NCI-H2171 treated with DMSO at 0.1 percent for 48 hours (cell line): Measurements from ENCODE around the gene TMTC3.
"Not testable (repeated sequence)": the region's sequence is repeated elsewhere in the genome, so short reads cannot be mapped to it uniquely, and the experiment has no call there.

Experiments used
- DNase-seq: peaks from one replicate; lab custom pipeline; 2025; lab: John Stamatoyannopoulos, UW

The TMTC3 gene

DNA sequence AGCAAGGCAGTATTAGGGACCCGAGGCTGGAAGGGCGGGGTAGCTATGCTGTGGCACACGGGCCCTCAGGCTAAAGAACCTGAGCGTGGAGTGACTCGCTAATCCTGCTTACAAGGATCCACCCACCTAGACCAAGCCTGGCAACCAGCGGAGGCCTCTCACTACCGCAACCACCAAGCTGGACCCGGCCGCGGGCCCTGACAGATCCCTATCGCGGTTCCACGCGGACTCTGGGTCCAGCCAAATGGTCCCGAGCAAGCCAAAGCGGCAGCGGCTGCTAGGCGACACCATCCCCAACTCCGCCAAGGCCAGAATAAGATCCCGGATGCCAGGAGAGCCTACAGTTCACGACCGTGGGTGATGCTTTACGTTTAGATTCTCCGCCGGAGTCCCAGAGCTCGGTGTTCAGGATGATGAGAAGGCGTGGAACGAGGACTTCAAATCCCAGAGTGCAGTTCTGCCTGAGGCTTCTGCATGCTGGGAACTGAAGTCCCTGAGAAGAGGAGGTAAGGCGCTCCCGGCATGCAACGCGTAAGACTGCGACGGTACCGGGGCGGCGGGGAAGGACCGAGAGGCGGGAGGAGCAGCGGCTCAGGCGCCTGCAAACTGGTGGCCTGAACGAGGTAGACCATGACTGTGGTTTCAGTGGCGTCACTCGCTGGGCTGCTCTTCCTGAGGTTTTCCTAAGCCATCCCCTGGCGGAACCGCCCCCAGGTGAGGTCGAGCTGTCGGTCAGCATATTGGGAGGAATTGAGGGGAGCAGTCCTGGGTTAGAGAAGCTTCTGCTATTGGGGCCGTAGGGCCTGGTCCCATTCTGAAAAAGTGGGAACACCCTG is at the start of gene TMTC3, which contains the start of gene CEP290:
Gene TMTC3, plus strand, starts transcription at position 534 of the 836 bp plus-strand sequence. CDS start 6,009 bp downstream, outside the sequence.
Gene CEP290, minus strand, starts transcription at position 315 of the 836 bp plus-strand sequence. CDS start 781 bp downstream, outside the sequence.
- DNase-seq: peak; percentile 100

DNA sequence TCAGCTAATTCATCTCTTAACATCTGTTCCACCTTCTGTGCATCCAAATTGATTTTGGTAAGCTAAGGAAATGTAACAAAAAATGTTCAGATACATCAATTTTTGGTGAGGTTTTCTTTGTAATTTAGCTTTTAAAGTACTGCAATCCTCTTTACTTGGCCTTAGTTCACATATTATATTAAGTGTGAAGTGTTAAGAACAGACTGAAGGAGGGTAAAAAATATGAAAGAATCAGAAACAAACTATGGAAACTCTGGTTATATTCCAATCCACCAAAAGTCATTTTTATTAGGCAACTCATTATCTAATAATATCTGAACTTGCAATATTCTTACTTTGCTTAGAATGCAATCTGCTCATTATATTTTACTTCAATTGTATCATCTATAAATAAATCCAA is 49.3 kb upstream of the TMTC3 start:
- peak; percentile 64 for DNase-seq

DNA sequence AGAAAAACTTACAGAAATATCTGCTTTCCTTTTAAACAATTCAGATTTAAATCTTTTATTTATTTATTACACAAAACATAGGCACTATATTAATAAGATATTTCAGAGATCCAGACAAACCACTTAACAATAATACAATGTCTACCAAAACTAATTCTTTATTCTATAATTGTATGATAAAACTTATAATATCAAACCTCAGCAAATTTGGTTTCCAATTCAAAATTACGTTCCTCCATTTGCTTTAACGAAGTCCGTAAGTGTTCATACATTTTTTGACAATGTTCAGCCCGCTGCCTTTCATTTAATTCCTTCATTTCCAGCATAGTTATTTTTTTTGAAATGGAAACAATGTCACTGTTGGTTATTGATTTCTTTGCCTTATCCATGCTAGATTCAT is 48.5 kb upstream of the TMTC3 start:
- DNase-seq: no peak

DNA sequence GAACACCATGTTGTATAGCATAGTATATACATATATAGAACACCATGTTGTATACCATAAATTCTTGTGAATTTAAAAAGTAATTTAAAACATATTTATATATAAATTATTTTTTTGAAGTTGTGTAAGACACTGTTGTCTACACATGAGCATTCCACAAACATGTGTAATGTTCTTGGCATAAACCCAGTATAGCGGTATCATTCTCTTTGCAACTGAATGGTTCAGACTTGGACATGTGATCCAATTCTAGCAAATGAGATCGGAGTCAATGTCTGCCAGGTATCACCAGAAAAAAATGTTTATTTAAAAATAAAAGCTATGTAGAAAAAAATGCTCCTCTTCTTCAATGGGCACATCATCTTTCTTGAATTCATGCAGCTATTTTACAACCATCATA is 34.1 kb upstream of the TMTC3 start:
- DNase-seq: no peak

DNA sequence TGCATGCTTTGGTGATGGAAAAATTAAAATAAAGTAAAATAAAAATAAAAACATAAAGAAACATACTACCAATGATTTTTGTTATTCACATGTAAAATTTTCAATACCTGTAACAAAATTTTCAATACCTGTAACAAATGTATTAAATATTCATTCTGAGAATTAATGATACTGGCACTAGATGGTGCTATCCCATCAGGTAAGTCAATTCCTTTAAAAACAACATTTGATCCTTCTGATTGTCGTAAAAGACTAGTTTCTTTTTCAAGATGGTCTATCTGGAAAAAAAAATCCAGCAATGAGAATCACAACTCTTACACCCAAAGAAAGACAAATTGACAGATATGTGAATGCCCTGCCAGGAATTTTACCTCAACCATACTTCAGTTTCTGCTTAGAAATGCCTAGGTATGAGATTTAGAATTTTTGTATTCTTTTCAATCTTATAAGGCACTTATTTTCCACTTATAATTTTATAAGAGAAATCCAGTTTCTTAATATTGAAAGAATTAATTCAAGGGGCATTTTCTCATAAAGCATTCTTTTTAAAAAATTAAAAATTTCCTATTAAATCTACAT is 30.9 kb upstream of the TMTC3 start:
- peak; percentile 41 for DNase-seq

DNA sequence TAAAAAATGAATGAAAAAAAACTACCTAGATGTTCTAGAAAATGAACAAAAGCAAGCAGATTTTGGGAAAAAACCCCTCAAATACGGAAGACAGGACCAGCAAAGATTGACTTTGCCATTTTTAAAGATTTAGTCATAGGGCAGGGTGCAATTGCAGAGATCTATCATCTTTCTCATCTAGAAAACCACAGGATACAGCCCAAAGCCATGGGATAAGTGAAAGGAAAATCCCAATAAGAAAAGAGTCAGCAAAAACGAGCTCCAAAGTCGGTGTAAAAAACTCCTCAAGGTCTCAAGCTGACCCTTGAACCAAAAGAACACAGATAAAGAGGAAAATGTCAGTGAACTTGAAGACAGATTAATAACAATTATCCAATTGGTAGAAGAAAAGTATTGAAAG is 28.2 kb upstream of the TMTC3 start:
- DNase-seq: no peak

DNA sequence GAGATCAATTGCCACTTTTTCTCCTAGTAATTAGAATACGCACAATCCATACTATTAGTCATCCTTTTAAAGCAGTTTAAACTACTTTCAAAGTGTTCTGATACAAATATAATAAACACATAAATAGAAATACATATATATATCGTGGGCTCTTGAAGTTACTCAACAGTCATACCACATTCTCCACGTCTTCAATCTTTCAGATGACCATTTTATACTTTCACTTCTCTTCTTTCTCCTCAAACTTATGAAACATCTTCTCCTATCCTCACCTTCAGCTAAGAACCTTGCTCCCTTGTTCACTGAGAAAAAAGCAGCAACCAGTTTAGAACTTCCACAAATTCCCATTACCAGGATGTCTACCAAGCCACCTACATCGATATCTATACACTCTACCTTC is 19.4 kb upstream of the TMTC3 start:
- DNase-seq: no peak

DNA sequence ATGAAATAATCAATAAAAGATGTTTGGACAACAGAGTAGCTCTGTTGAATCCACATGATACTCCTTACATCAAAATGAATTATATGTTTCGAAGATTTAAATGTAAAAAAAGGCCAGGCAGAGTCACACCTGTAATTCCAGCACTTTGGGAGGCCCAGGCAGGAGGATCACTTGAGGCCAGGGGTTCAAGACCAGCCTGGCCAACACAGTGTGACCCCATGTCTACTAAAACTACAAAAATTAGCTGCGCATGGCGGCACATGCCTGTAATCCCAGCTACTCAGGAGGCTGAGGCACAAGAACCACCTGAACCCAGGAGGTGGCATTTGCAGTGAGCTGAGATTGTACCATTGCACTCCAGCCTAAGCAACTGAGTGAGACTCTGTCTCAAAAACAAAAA is 15.0 kb upstream of the TMTC3 start:
- no peak for DNase-seq

DNA sequence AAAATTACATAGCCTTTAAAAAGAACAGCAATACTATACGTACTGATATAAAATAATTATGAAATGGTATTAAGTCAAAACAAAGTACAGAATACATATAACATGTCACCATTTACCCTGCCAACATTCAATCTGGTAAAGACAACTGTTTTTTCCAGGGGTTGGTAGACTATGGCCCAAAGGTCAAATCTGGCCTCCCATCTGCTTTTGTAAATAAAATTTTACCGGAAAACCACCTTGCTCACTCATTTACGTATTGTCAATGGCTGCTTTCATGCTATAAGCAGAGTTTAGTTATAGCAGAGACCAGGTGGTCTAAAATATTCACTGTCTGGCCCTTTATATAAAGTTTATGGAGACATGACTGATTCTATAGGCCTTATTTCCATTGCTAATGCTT is 14.3 kb upstream of the TMTC3 start:
- DNase-seq: no peak

DNA sequence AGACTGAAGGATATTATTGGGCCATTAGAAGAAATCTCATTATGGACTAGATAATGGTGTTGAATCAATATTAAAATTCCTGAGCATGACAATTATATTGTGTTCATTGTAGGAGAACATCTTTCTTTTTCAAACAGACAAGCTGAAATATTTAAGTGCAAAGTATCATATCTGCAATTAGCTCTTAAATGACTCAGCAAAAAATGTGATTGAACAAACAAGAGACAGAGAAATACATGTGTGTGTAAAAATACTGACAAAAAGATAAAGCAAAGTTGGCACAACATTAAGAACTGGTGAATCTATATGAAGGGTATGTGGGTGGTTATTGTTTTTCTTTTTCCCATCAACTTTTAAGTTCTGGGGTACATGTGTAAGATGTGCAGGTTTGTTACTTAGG is 9.7 kb upstream of the TMTC3 start:
- no peak for DNase-seq

DNA sequence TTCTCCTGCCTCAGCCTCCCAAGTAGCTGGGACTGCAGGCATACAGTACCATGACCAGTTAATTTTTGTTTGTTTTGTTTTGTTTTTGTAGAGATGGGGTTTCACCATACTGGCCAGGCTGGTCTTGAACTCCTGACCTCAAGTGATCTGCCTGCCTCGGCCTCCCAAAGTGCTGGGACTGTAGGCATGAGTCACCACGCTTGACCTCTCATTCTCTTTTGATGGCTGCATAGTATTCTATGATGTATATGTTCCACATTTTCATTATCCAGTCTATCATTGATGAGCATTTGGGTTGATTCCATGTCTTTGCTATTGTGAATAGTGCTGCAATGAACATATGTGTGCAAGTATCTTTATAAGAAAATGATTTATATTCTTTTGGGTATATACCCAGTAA is 8.9 kb upstream of the TMTC3 start:
- DNase-seq: not testable (repeated sequence)

DNA sequence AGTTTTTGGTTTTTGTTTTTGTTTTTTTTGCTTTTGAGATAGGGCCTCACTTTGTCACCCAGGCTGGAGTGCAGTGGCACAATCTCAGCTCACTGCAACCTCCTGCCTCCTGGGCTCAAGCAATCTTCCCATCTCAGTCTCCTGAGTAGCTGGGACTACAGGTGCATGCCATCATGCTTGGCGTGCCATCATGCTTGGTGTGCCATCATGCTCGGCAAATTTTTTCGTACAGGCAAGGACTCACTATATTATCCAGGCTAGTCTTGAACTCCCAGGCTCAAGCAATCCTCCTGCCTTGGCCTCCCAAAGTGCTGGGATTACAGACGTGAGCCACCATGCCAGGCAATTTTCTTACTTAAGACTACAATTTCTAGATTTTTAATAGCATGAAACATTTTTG is 2.4 kb upstream of the TMTC3 start:
- not testable (repeated sequence) for DNase-seq

DNA sequence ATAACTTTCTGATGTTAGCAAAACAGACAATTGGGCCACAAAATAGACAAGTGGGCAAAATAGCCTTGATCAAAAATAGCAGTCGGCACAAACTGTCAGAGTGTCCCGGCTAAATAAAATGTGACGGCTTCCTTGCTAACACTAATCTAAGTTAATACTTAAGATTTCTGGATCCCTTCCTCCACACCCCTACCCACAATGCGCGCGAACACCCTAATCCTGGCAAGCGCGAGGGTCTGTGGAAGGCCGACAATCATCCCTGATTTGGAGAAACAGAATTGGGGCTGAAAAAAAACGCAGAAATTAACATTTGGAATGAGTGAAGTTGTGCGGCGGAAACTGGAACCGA is 708 bp upstream of the TMTC3 start:
- no peak for DNase-seq

DNA sequence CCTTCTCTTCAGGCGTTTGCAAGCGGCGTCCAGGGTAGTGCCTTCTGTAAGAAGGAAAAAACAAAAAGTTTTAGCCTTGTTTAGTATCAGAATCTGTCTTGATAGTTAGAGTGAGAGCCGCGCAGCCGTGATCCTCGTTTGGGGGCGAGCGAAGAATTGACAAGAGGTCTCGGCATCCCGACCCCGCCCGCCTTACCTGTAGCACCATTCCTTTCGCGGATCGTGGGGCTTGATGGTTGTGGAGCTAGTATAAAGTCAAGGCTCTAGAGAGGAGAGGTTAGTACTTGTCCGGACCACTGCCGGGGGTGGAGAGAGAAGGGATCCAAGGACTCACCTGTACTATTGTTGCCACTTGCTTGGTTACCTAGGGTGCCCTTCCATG is 494 bp downstream of the TMTC3 start:
- DNase-seq: peak; percentile 58

DNA sequence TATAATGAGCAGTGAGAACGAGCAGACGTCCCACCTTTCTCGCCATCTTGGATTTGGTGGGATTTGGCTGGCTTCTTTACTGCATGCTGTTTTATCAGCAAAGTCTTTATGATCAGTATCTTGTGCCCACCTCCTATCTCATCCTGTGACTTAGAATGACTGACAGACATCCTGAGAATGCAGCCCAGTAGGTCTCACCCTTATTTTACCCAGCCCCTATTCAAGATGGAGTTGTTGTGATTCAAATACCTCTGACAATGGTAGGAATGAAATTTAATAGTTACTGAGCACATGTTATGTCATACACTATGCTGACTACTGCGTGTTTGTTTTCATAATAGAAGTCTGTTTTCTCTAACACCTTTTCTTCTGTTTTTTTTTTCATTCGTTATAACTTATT is 1.9 kb downstream of the TMTC3 start:
- DNase-seq: no peak

DNA sequence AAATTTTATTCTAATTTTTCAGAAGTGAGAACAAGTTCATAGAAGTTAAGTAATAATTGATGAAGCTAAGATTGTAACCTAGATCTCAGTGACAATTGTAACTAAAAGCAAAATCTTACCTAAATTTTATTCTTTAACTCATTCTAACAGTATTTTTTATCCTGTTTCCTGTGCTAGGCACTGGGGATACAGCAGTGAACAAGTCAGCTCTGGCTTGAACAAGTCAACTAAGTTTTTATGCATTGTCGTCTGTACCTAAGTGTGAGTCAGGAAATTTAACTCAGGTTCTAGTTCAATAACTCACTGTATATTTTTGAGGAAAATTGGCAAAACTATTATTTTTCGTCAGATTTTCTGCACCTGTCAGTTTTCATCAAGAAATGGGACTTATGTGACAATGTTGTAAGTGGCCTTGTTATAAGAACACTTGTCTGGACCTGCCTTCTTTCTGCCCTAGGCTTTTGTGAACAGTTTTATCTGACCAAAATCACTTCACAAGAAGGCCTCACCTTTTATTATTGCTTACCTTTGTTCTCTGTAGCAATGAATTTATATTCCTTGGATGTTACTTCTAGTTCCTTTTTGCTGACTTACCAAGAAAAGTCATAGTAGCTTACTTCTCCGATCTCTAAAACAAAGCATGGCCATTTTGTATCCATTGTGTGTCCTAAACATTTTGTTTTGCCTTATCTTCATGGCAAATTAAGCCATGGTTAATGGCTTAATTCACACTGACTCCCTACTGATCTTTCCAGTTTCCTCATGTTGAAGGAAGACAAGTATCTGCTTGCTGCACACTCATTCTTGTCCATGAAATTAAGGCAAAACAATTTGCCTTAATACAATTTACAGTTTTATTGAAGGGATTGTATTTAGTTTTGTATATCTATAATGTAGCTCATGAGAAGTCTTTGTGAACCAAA is 2.7 kb downstream of the TMTC3 start:
- no peak for DNase-seq

DNA sequence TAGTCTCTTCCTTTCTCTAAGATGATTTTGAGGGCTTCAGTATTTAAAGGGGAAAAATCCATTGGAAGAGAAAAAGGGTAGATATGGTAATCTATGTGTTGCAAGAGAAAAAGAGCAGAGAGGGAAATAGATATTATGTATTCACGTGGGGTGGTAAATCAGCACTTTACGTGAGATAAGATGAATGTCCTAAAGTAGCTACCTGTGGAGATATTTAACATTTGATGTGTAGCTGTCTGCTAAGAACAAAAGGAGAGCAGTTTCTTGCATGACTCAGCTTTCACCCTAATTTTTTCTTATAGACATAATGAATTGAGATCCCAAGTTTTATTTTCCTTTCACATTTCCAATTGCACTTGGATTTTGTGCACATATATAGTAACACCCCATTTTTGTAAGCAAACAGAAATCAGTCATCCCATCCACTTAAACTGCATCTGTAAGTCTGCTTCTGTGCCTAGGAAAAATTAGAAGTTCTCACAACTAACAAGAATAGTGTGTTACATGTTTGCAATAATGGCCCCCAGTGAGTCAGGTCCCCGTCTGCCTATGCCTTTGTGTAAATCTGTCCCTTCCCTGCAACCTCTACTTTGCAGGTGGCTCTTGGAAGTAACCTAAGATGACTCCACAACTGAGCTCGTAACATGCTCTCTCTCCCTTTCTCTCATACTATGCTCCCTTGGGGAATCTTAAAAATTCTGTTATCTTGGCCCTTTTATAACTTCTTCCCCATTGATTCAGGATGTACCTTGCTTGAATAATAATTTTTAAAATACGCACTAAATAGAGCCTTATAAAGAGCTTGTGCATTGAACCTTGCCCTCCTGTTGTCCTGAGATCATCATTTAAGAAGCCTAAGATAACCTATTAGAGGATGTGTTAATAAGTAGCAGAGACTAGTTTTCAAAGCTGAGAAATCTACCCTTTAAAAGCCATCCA is 3.7 kb downstream of the TMTC3 start:
- DNase-seq: peak; percentile 14

DNA sequence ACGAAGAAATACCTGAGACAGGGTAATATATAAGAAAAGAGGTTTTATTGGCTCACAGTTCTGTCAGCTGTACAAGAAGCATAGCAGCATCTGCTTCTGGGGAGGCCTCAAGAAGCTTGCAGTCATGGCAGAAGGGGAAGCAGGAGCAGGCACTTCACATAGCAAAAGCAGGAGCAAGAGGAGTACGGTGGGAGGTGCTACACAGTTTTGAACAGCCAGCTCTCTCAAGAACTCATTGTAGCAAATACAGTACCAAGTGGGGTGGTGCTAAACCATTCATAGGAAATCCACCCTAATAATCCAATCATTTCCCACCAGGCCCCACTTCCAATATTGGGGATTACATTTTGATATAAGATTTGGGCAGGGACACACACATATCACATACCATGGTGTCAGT is 8.0 kb downstream of the TMTC3 start:
- DNase-seq: no peak

DNA sequence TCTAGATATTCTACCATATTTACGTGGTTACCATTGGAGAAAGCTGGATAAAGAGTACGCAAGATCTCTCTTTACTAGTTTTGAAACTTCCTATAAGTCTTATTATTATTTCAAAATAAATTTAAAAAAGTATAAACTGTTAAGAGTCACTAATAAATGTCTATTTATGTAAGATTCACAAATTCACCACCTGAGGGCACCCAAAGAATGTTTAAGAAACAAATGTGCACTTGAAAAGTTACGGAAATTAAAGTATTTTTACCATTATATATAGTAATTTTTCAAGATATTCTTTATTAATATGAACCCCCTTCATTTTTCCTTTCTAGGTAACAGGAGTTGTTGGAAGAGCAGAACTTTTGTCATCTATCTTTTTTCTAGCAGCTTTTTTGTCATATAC is 11.9 kb downstream of the TMTC3 start:
- no peak for DNase-seq

DNA sequence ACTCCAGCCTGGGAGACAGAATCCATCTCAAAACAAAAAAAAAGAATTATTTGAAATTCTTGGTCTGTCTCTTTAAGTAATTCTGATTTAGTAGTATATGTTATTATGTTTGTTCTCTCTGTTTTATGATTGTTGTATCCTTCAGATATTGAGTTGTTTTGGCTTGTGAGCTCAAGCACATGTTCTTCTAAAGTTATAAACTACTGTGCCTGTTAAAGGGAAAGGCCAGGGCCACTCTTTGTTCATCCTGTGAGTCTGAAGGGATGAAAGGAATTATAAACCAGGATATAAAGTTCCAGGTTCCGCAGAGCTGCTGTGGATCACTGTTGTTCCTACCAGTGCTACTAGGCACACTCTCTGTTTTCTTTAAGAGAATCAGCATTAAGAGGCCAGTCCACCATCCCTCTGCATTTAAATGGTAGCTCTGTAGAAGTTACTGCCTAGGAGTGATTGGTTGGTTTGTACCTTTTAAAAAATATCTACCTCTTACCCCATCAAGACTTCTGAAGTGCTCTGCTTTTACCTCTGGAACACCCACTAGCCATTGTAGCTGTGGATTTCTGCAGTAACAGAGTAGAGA is 14.1 kb downstream of the TMTC3 start:
- DNase-seq: no peak

DNA sequence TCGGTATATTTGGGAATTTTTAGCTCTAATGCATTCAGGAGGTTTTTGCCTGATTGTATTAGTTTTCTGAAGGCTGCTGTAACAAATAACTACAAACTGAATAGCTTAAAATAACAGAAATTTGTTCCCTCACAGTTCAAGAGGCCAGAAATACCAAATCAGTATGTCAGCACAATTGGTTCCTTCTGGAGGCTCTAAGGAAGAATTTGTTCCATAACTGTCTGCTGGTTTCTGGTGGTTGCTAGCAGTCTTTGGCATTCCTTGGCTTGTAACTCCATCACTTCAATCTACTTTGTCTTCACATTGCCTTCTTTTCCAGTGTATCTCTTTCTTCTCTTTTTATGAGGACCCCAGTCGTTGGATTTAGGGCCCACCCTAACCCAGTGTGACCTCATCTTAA is 21.3 kb downstream of the TMTC3 start:
- DNase-seq: no peak
